Bone marrow (tissue), 2 donors: ENCODE results near the gene DHRS9.
"Not testable (repeated sequence)": the region's sequence is repeated elsewhere in the genome, so short reads cannot be mapped to it uniquely, and the experiment has no call there.

Source experiments
- DNase-seq, 2 donors: peaks; one replicate each; lab custom pipeline; 2025; lab: John Stamatoyannopoulos, UW

Gene DHRS9

GRCh38 chr2:169095621-169096105 lies 26.3 kb downstream of the DHRS9 start:
- peak in 1 of 2 donors; percentile 60 for DNase-seq

GRCh38 chr2:169104848-169105247 lies 35.5 kb downstream of the DHRS9 start:
- DNase-seq = no peak

GRCh38 chr2:169105476-169105875 lies 36.1 kb downstream of the DHRS9 start:
- DNase-seq = no peak

GRCh38 chr2:169106134-169106533 lies 36.8 kb downstream of the DHRS9 start:
- DNase-seq = no peak

GRCh38 chr2:169106563-169107545 lies 37.5 kb downstream of the DHRS9 start:
- no peak for DNase-seq

GRCh38 chr2:169107645-169108044 lies 38.3 kb downstream of the DHRS9 start:
- DNase-seq = no peak

GRCh38 chr2:169108099-169108884 lies 38.9 kb downstream of the DHRS9 start:
- DNase-seq = no peak

- DNase-seq = peak; percentile 38 to 68
Observed at GRCh38 chr2:169109502-169110409, 40.4 kb downstream of the DHRS9 start.

- DNase-seq = no peak
Observed at GRCh38 chr2:169110419-169110818, 41.1 kb downstream of the DHRS9 start.

GRCh38 chr2:169110916-169111315 lies 41.6 kb downstream of the DHRS9 start:
- DNase-seq = no peak

GRCh38 chr2:169112841-169113240 lies 43.5 kb downstream of the DHRS9 start:
- DNase-seq = no peak

- DNase-seq = no peak
Observed at GRCh38 chr2:169114056-169114455, 44.7 kb downstream of the DHRS9 start.

GRCh38 chr2:169116327-169116726 lies 47.0 kb downstream of the DHRS9 start:
- DNase-seq = no peak

- DNase-seq = no peak
Observed at GRCh38 chr2:169116993-169117392, 47.6 kb downstream of the DHRS9 start.

- no peak for DNase-seq
Observed at GRCh38 chr2:169118060-169118459, 48.7 kb downstream of the DHRS9 start.

GRCh38 chr2:169119123-169119760 lies 49.9 kb downstream of the DHRS9 start:
- DNase-seq = no peak

GRCh38 chr2:169119851-169120250 lies 50.5 kb downstream of the DHRS9 start:
- no peak for DNase-seq

GRCh38 chr2:169129703-169130243 lies 60.4 kb downstream of the DHRS9 start:
- DNase-seq = no peak

GRCh38 chr2:169131587-169132512 lies 62.5 kb downstream of the DHRS9 start:
- DNase-seq = peak in 1 of 2 donors; percentile 68

GRCh38 chr2:169134272-169134671 lies 64.9 kb downstream of the DHRS9 start:
- DNase-seq = not testable (repeated sequence)
